ENCODE results near the gene EYS.
A peak's percentile ranks its signal among the peaks of the same experiment; 100 is the strongest.

The EYS gene

GRCh38 chr6:64973142-64973541, 733.9 kb downstream of the EYS start:
- no peak for TF ChIP-seq MYC (IDR thresholded peaks at IDR 0.05; ENCODE audit: low read depth, low read length)
- no peak for TF ChIP-seq MAX (IDR thresholded peaks at IDR 0.05; ENCODE audit: low read depth, low read length)
- TF ChIP-seq POLR2A (IDR thresholded peaks at IDR 0.05; ENCODE audit: extremely low read depth, insufficient read length): no peak
- no peak for TF ChIP-seq CTCF (IDR thresholded peaks at IDR 0.05; ENCODE audit: low read depth, low read length)
- H3K4me3 ChIP-seq (ENCODE audit: low read depth, low read length): no peak overlapping the region
- no peak for DNase-seq (ENCODE audit: low read depth)

- DNase-seq (ENCODE audit: low read depth): no peak
- TF ChIP-seq MYC (IDR thresholded peaks at IDR 0.05; ENCODE audit: low read depth, low read length): no peak
- no peak for TF ChIP-seq POLR2A (IDR thresholded peaks at IDR 0.05; ENCODE audit: extremely low read depth, insufficient read length)
- no peak for TF ChIP-seq MAX (IDR thresholded peaks at IDR 0.05; ENCODE audit: low read depth, low read length)
- no peak for TF ChIP-seq CTCF (IDR thresholded peaks at IDR 0.05; ENCODE audit: low read depth, low read length)
- no peak overlapping the region for H3K4me3 ChIP-seq (ENCODE audit: low read depth, low read length)
These were observed 737.9 kb downstream of the EYS start for GRCh38 chr6:64969139-64969538.

- TF ChIP-seq MYC (IDR thresholded peaks at IDR 0.05; ENCODE audit: low read depth, low read length) (no peak), POLR2A (IDR thresholded peaks at IDR 0.05; ENCODE audit: extremely low read depth, insufficient read length) (no peak), CTCF (IDR thresholded peaks at IDR 0.05; ENCODE audit: low read depth, low read length) (no peak), MAX (IDR thresholded peaks at IDR 0.05; ENCODE audit: low read depth, low read length) (no peak)
- DNase-seq (ENCODE audit: low read depth): peak; percentile 66
- no peak overlapping the region for H3K4me3 ChIP-seq (ENCODE audit: low read depth, low read length)
These were observed 751.6 kb downstream of the EYS start for GRCh38 chr6:64955435-64955848.

GRCh38 chr6:64949257-64949656, 757.8 kb downstream of the EYS start:
- no peak overlapping the region for H3K4me3 ChIP-seq (ENCODE audit: low read depth, low read length)
- DNase-seq (ENCODE audit: low read depth): no peak
- TF ChIP-seq MAX (IDR thresholded peaks at IDR 0.05; ENCODE audit: low read depth, low read length) (no peak), CTCF (IDR thresholded peaks at IDR 0.05; ENCODE audit: low read depth, low read length) (no peak), MYC (IDR thresholded peaks at IDR 0.05; ENCODE audit: low read depth, low read length) (no peak), POLR2A (IDR thresholded peaks at IDR 0.05; ENCODE audit: extremely low read depth, insufficient read length) (no peak)

GRCh38 chr6:64948261-64948660, 758.8 kb downstream of the EYS start:
- DNase-seq (ENCODE audit: low read depth): no peak
- TF ChIP-seq MAX (IDR thresholded peaks at IDR 0.05; ENCODE audit: low read depth, low read length) (no peak), CTCF (IDR thresholded peaks at IDR 0.05; ENCODE audit: low read depth, low read length) (no peak), MYC (IDR thresholded peaks at IDR 0.05; ENCODE audit: low read depth, low read length) (no peak)

GRCh38 chr6:64945450-64945849, 761.6 kb downstream of the EYS start:
- H3K4me3 ChIP-seq (ENCODE audit: low read depth, low read length): no peak overlapping the region
- no peak for TF ChIP-seq POLR2A (IDR thresholded peaks at IDR 0.05; ENCODE audit: extremely low read depth, insufficient read length)
- TF ChIP-seq CTCF (IDR thresholded peaks at IDR 0.05; ENCODE audit: low read depth, low read length): no peak
- TF ChIP-seq MAX (IDR thresholded peaks at IDR 0.05; ENCODE audit: low read depth, low read length): no peak
- DNase-seq (ENCODE audit: low read depth): no peak

More at GRCh38 chr6:64948261-64948660, 758.8 kb downstream of the EYS start:
- H3K4me3 ChIP-seq (ENCODE audit: low read depth, low read length): no peak overlapping the region
